H1 (cell line): ENCODE measurements around the gene EXD3. TPM values are rescaled to one million over a fixed set of nuclear protein-coding genes. Genes with fewer than 3 reads are reported as not detected.

Experiments
- CTCF ChIA-PET: fragments of 300-600 bp; sonication (Branson Sonifier 250); formaldehyde crosslinking; loops from one replicate; lab custom pipeline; 2021; ENCODE audit not compliant: partially characterized antibody; lab: Charles Lee
- POLR2A ChIA-PET: fragments of 300-600 bp; sonication (Branson Sonifier 250); formaldehyde crosslinking; loops from one replicate; lab custom pipeline; 2021; ENCODE audit warnings: inconsistent platforms; ENCODE audit not compliant: partially characterized antibody; lab: Charles Lee
- DNase-seq, 2 experiments: peaks; one replicate each; pipeline versions ENCODE4 v3.0.0 to v3.0.0-alpha.2; 2010 to 2022; ENCODE audit warnings: low spot score in 2 of 2, low read depth in 1 of 2, mixed read lengths in 1 of 2
- FAIRE-seq: peaks from 2 replicates; lab custom pipeline; 2011; peaks lifted over from hg19 to GRCh38; lab: Jason Lieb, UNC
- H2AFZ ChIP-seq: 2 replicates; pipeline ENCODE4 v1.8.1; 2012; ENCODE audit warnings: low read length, inconsistent platforms
- H2AK5ac ChIP-seq: 2 replicates; pipeline ENCODE4 v1.6.1; 2013; ENCODE audit warnings: low read depth, low read length
- H2BK120ac ChIP-seq: replicated peaks from 2 replicates; pipeline ENCODE3; 2013; ENCODE audit warnings: low read depth, low read length, inconsistent platforms
- H2BK12ac ChIP-seq: 2 replicates; pipeline ENCODE4 v1.6.1; 2013; ENCODE audit warnings: low read depth, low read length
- H2BK15ac ChIP-seq: 2 replicates; pipeline ENCODE4 v1.6.1; 2013; ENCODE audit warnings: low read length
- H2BK20ac ChIP-seq: 2 replicates; pipeline ENCODE4 v1.6.1; 2013; ENCODE audit warnings: low read length
- H2BK5ac ChIP-seq: 2 replicates; pipeline ENCODE4 v1.6.1; 2013; ENCODE audit warnings: low read depth, low read length
- H3K14ac ChIP-seq: 2 replicates; pipeline ENCODE4 v1.6.1; 2013; ENCODE audit warnings: inconsistent platforms; ENCODE audit not compliant: insufficient read length
- H3K18ac ChIP-seq: 2 replicates; pipeline ENCODE4 v1.6.1; 2013; ENCODE audit warnings: low read length; ENCODE audit errors: extremely low read depth
- H3K23ac ChIP-seq: 2 replicates; pipeline ENCODE4 v1.6.1; 2013; ENCODE audit warnings: inconsistent platforms; ENCODE audit not compliant: insufficient read length
- H3K23me2 ChIP-seq: 2 replicates; pipeline ENCODE4 v1.6.1; 2013; ENCODE audit warnings: low read depth, low read length
- H3K27ac ChIP-seq: 2 replicates; pipeline ENCODE4 v1.6.1; 2011; ENCODE audit warnings: low read depth, low read length, inconsistent platforms
- H3K27me3 ChIP-seq, 4 experiments: replicated peaks in 1 of 4; 1 replicate in 1 of 4; 2 replicates in 3 of 4; pipeline versions ENCODE4 v1.6.1 to v1.8.1; 2011 to 2013; ENCODE audit warnings: low read length in 3 of 4, mild to moderate bottlenecking in 3 of 4, inconsistent platforms in 2 of 4, mixed read lengths in 2 of 4, moderate library complexity in 1 of 4; ENCODE audit not compliant: control insufficient read depth in 3 of 4, insufficient read depth in 3 of 4; ENCODE audit errors: extremely low read depth in 1 of 4
- H3K36me3 ChIP-seq, 4 experiments: 2 replicates each; pipeline versions ENCODE4 v1.6.1 to v1.8.1; 2011 to 2013; ENCODE audit warnings: mild to moderate bottlenecking in 4 of 4, low read length in 3 of 4, moderate library complexity in 2 of 4, control low read depth in 1 of 4, inconsistent platforms in 1 of 4; ENCODE audit not compliant: insufficient read depth in 4 of 4, control insufficient read depth in 2 of 4
- H3K4ac ChIP-seq: replicated peaks from 2 replicates; pipeline ENCODE3; 2013; ENCODE audit warnings: low read length, low read depth, mixed read lengths, inconsistent platforms; ENCODE audit not compliant: insufficient read length
- H3K4me1 ChIP-seq, 4 experiments: replicated peaks in 1 of 4; 1 replicate in 1 of 4; 2 replicates in 3 of 4; pipeline versions ENCODE4 v1.6.1 to v1.8.1; 2011 to 2013; ENCODE audit warnings: low read length in 3 of 4, inconsistent platforms in 2 of 4, mixed read lengths in 1 of 4; ENCODE audit not compliant: insufficient read depth in 4 of 4, control insufficient read depth in 3 of 4
- H3K4me2 ChIP-seq, 2 experiments: 2 replicates each; pipeline versions ENCODE4 v1.6.1 to v1.8.1; 2011 to 2013; ENCODE audit warnings: low read depth in 2 of 2, low read length in 2 of 2, control low read depth in 1 of 2, inconsistent platforms in 1 of 2, mild to moderate bottlenecking in 1 of 2; ENCODE audit not compliant: insufficient read depth in 1 of 2
- H3K4me3 ChIP-seq, 4 experiments: fragments of 200-600, 300-600 bp in 1 of 4; sonication (generic), shearing (Covaris generic), sonication (Bioruptor Twin) in 1 of 4; 2 replicates each; pipeline versions ENCODE4 v1.5.1 to v1.8.1; 2011 to 2016; ENCODE audit warnings: low read length in 4 of 4, low read depth in 3 of 4, control low read depth in 2 of 4, inconsistent platforms in 2 of 4, mild to moderate bottlenecking in 2 of 4, mixed read lengths in 1 of 4, moderate library complexity in 1 of 4; ENCODE audit not compliant: insufficient read depth in 2 of 4; ENCODE audit errors: extremely low read depth in 1 of 4
- H3K56ac ChIP-seq: replicated peaks from 2 replicates; pipeline ENCODE3; 2013; ENCODE audit warnings: low read depth, mild to moderate bottlenecking, mixed read lengths, low read length, inconsistent platforms; ENCODE audit not compliant: insufficient read length
- H3K79me1 ChIP-seq: 2 replicates; pipeline ENCODE4 v1.6.1; 2013; ENCODE audit warnings: low read depth, low read length, control low read depth
- H3K79me2 ChIP-seq, 2 experiments: 2 replicates each; pipeline versions ENCODE4 v1.6.1 to v1.8.1; 2012 to 2013; ENCODE audit warnings: low read length in 2 of 2, mild to moderate bottlenecking in 2 of 2, inconsistent platforms in 1 of 2; ENCODE audit not compliant: insufficient read depth in 2 of 2, control insufficient read depth in 1 of 2
- H3K9ac ChIP-seq, 4 experiments: replicated peaks in 1 of 4; 1 replicate in 1 of 4; 2 replicates in 3 of 4; pipeline versions ENCODE4 v1.6.1 to v1.8.1; 2011 to 2013; ENCODE audit warnings: low read depth in 3 of 4, low read length in 3 of 4, control low read depth in 2 of 4, mild to moderate bottlenecking in 2 of 4, moderate library complexity in 2 of 4, inconsistent platforms in 1 of 4; ENCODE audit errors: extremely low read depth in 1 of 4
- H3K9me3 ChIP-seq, 2 experiments: 2 replicates each; pipeline versions ENCODE4 v1.6.1 to v1.8.1; 2012 to 2013; ENCODE audit warnings: mild to moderate bottlenecking in 2 of 2, moderate library complexity in 2 of 2, control low read depth in 1 of 2, inconsistent platforms in 1 of 2, low read depth in 1 of 2, low read length in 1 of 2, mixed read lengths in 1 of 2; ENCODE audit not compliant: insufficient read depth in 2 of 2
- H4K20me1 ChIP-seq, 2 experiments: replicated peaks in 1 of 2; 2 replicates each; pipeline versions ENCODE3 to v1.8.1; 2011 to 2013; ENCODE audit warnings: inconsistent platforms in 2 of 2, low read length in 2 of 2, mild to moderate bottlenecking in 1 of 2; ENCODE audit not compliant: insufficient read depth in 2 of 2, control insufficient read depth in 1 of 2
- H4K5ac ChIP-seq: 2 replicates; pipeline ENCODE4 v1.6.1; 2013; ENCODE audit warnings: low read length, low read depth, mixed read lengths, inconsistent platforms; ENCODE audit not compliant: insufficient read length
- H4K8ac ChIP-seq: 2 replicates; pipeline ENCODE4 v1.8.0; 2013; ENCODE audit warnings: mild to moderate bottlenecking, moderate library complexity, low read length, inconsistent platforms; ENCODE audit not compliant: insufficient read depth; ENCODE audit errors: extremely low read depth
- H4K91ac ChIP-seq: replicated peaks from 2 replicates; pipeline ENCODE3; 2013; ENCODE audit warnings: low read length, mixed read lengths, inconsistent platforms; ENCODE audit not compliant: insufficient read length
- FOSL1 ChIP-seq: IDR thresholded peaks from 2 replicates; pipeline ENCODE4 v1.6.1; 2011; ENCODE audit warnings: mild to moderate bottlenecking, low read depth, low read length, moderate library complexity; ENCODE audit not compliant: insufficient read depth
- GABPA ChIP-seq: IDR thresholded peaks from 2 replicates; pipeline ENCODE4 v1.6.1; 2011; ENCODE audit warnings: mild to moderate bottlenecking, low read length, moderate library complexity, borderline replicate concordance; ENCODE audit not compliant: insufficient read depth
- JUN ChIP-seq: IDR thresholded peaks from 2 replicates; pipeline ENCODE4 v1.6.1; 2011; ENCODE audit warnings: low read depth, mild to moderate bottlenecking, improper control_type of control experiment, low read length
- KDM1A ChIP-seq: fragments of 200-600, 300-600 bp; sonication (generic); IDR thresholded peaks from 2 replicates; pipeline ENCODE4 v1.7.1; 2016; ENCODE audit warnings: mild to moderate bottlenecking, low read length, borderline replicate concordance
- NANOG ChIP-seq: IDR thresholded peaks from 2 replicates; pipeline ENCODE4 v1.6.1; 2011; ENCODE audit warnings: low read length, low read depth, mild to moderate bottlenecking, inconsistent platforms; ENCODE audit not compliant: insufficient read depth, poor library complexity, severe bottlenecking
- POU5F1 ChIP-seq: IDR thresholded peaks from 2 replicates; pipeline ENCODE4 v1.6.1; 2011; ENCODE audit warnings: low read depth, mild to moderate bottlenecking, low read length, moderate library complexity
- RAD21 ChIP-seq, 2 experiments: IDR thresholded peaks in 1 of 2; conservative IDR thresholded peaks in 1 of 2; 2 replicates each; pipeline ENCODE4 v1.6.1; 2011; ENCODE audit warnings: low read depth in 2 of 2, low read length in 2 of 2, improper control_type of control experiment in 1 of 2, inconsistent platforms in 1 of 2, mild to moderate bottlenecking in 1 of 2, moderate library complexity in 1 of 2
- SIRT6 ChIP-seq: IDR thresholded peaks from one replicate; pipeline ENCODE4 v1.7.1; 2012; ENCODE audit warnings: low read length, inconsistent platforms
- ZNF274 ChIP-seq: IDR thresholded peaks from 2 replicates; pipeline ENCODE4 v1.7.0; 2012; ENCODE audit warnings: low read length, borderline replicate concordance; ENCODE audit errors: extremely low read depth
- WGBS, 2 experiments: shearing (Covaris generic) in 1 of 2; methylation state at CpG; one replicate each; pipeline versions ENCODE4 v1.1.6 to v1.1.7; 2013 to 2015; ENCODE audit warnings: low lambda C conversion rate in 2 of 2, mixed read lengths in 2 of 2, inconsistent platforms in 1 of 2, low coverage in 1 of 2, missing lambda C conversion rate in 1 of 2; ENCODE audit not compliant: insufficient replicate concordance in 2 of 2, insufficient coverage in 1 of 2, insufficient read length in 1 of 2; ENCODE audit errors: extremely low coverage in 1 of 2, missing lambda C conversion rate in 1 of 2; 5-methylcytosine and 5-hydroxymethylcytosine counted together
- polyA plus RNA-seq, 7 experiments: library from polyadenylated mRNA; depleted of rRNA in 3 of 7; stranded (reverse) in 5 of 7; unstranded in 2 of 7; fragments of >200 nt in 5 of 7; fragments of 200-250 nt in 2 of 7; gene quantifications; 1 replicate in 5 of 7; 2 replicates in 1 of 7; 4 replicates in 1 of 7; pipeline versions ENCODE4 v1.2.1 to v1.2.3, GENCODE V29; 2011 to 2013; ENCODE audit warnings: missing spikeins in 2 of 7, mixed read lengths in 2 of 7
- total RNA-seq: library from RNA; stranded (reverse); fragmentation: NEBNext Ultra II Directional; extraction: Animal tissue kit (Norgen Biotek cat#: 25700); gene quantifications from 2 replicates; pipeline ENCODE4 v1.2.1, GENCODE V29; 2021
- TF ChIP-seq, protein P1 (sequence below): IDR thresholded peaks from 2 replicates; pipeline ENCODE4 v1.6.1; 2012; ENCODE audit warnings: inconsistent platforms

Gene EXD3
- total and polyA plus RNA-seq, 2 of the 8 experiments (the other 6 are each of a cell fraction or from before 2014, with no cell fraction given), result 7.2 to 9.4 TPM

DNA sequence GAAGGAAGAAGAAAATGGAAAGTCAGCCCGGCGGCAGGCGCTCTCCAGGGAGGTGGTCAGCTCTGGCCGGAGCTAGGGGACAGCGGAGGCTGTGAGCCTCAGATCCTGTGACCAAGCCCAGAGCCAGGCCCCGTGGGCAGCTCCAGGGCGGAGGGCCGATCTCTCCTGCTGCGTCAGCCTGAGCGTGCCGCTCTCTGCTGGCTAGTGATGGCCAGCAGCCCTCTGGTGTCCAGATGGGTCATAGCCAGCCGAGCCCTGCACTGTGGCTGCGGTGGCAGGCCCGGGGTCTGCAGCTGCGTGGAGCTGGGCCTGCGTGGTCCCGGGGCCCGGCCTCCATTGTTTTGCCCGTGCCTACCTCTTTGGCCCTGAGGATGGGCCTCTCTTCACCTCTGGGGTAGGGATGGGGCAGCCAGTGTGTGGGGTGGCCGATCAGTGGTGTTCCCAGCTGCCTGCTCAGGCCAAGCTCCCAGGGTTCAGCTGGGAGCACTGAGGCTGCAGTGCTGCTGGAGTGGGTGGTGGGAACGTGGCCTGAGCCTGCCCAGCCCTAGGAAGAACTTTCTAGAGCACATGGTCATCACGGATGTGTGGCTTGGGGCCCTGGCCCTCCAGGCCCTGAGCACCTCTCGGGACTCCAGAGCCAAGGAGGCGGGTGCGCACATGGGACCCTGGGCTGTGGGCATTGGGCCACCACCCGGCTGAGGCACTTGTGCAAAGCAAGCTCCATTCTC is 103.8 kb downstream of the EXD3 start:
- peak in 1 of 2 experiments; percentile 67 for DNase-seq
- peak overlapping the region; percentile 13; the same call in 1 of the 2 replicates for H3K18ac ChIP-seq
- FAIRE-seq, result no peak
- H4K91ac ChIP-seq, result peak overlapping the region; percentile 54
- no peak overlapping the region for H3K56ac ChIP-seq
- no peak overlapping the region for H3K27ac ChIP-seq
- no peak overlapping the region for H2BK20ac ChIP-seq
- no peak overlapping the region for H4K5ac ChIP-seq
- no peak overlapping the region for H3K9ac ChIP-seq
- no peak overlapping the region for H3K23ac ChIP-seq
- 83% methylated on average over 23 of the region's 26 CpGs; no CpG with 5 or more reads in 1 of the 2 experiments for WGBS, 2 experiments
- peak overlapping the region; percentile 35; the same call in 1 of the 2 replicates for H2BK5ac ChIP-seq
- H3K27me3 ChIP-seq, result peaks cover 0 to 4% (median 0%) of the 10 kb centered on the region in 4 experiments; a peak in 2 of 7 replicates
- H2BK12ac ChIP-seq, result peak overlapping the region; percentile 77; the same call in 1 of the 2 replicates
- no peaks in the 10 kb centered on the region for H3K36me3 ChIP-seq
- H2BK120ac ChIP-seq, result no peak overlapping the region
- peak overlapping the region; percentile 7; the same call in 1 of the 2 replicates for H2AK5ac ChIP-seq
- H2BK15ac ChIP-seq, result peak overlapping the region; percentile 46; the same call in 1 of the 2 replicates
- POLR2A ChIA-PET, result interaction anchor here (1.3 to 11.9 kb wide), 2 partner anchors 13 to 19 kb away, joined by 3 to 129 read pairs; partner anchors contain the start of gene NRARP
- H3K23me2 ChIP-seq, result no peaks in the 10 kb centered on the region; the same call in 1 of the 2 replicates
- no peak overlapping the region for H2AFZ ChIP-seq
- H3K4me3 ChIP-seq, result no peak overlapping the region
- H3K4ac ChIP-seq, result peak overlapping the region; percentile 85
- no peaks in the 10 kb centered on the region for H4K20me1 ChIP-seq
- H3K4me2 ChIP-seq, result no peak overlapping the region
- no peak overlapping the region for H3K14ac ChIP-seq
- no peaks in the 10 kb centered on the region for H3K79me1 ChIP-seq
- CTCF ChIA-PET, result interaction anchor here (0.6 to 5.7 kb wide), 14 partner anchors 10 to 467 kb away, joined by 3 to 55 read pairs (median 4); partner anchors contain the start of gene NRARP
- H3K4me1 ChIP-seq, result peaks cover 0 to 31% (median 13%) of the 10 kb centered on the region in 4 experiments; a peak in 6 of 7 replicates
- no peaks in the 10 kb centered on the region for H3K79me2 ChIP-seq
- no peak overlapping the region for H4K8ac ChIP-seq
- H3K9me3 ChIP-seq, result no peaks in the 10 kb centered on the region
- peak; percentile 51; the same call in 1 of the 2 replicates for TF ChIP-seq GABPA
- no peak for TF ChIP-seq JUN
- no peak for TF ChIP-seq POU5F1
- TF ChIP-seq SIRT6, result no peak
- TF ChIP-seq FOSL1, result 0 out of 2 replicates have a peak, but pooled peaks have one; percentile 14
- TF ChIP-seq RAD21 (IDR thresholded peaks at IDR 0.05 in 1 of 2, conservative IDR thresholded peaks at IDR 0.05 in 1 of 2; ENCODE audit: low read depth in 2 of 2, low read length in 2 of 2), result peak; percentile 43 to 63
- TF ChIP-seq, protein P1, sequence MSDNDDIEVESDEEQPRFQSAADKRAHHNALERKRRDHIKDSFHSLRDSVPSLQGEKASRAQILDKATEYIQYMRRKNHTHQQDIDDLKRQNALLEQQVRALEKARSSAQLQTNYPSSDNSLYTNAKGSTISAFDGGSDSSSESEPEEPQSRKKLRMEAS, result 0 out of 2 replicates have a peak, but pooled peaks have one; percentile 24
- TF ChIP-seq KDM1A, result no peak
- TF ChIP-seq NANOG, result no peak
- no peak for TF ChIP-seq ZNF274
